ENCODE data around the gene PSRC1.

PSRC1 gene

GRCh38 chr1:109242387-109242786, 40.6 kb downstream of the PSRC1 start:
- DNase-seq = no peak

GRCh38 chr1:109241841-109242345, 41.1 kb downstream of the PSRC1 start:
- no peak for DNase-seq

- no peak for DNase-seq
These were observed 41.6 kb downstream of the PSRC1 start for GRCh38 chr1:109241344-109241743.

GRCh38 chr1:109240158-109241152, 42.5 kb downstream of the PSRC1 start:
- no peak for DNase-seq

- DNase-seq = peak in 1 of 6 experiments; percentile 24
These were observed 43.4 kb downstream of the PSRC1 start for GRCh38 chr1:109239409-109240068.

GRCh38 chr1:109239047-109239408, 43.9 kb downstream of the PSRC1 start:
- no peak for DNase-seq

GRCh38 chr1:109238382-109238781, 44.6 kb downstream of the PSRC1 start:
- DNase-seq = no peak

GRCh38 chr1:109237512-109237911, 45.4 kb downstream of the PSRC1 start:
- no peak for DNase-seq

GRCh38 chr1:109235137-109235536, 47.8 kb downstream of the PSRC1 start:
- DNase-seq = no peak

GRCh38 chr1:109231066-109231465, 51.9 kb downstream of the PSRC1 start:
- no peak for DNase-seq
